Loucy (cell line): Measurements from ENCODE around the gene ATG16L1.

ENCODE experiments used
- H2AFZ ChIP-seq: fragments of 200-600 bp; sonication (generic); 2 replicates; pipeline ENCODE4 v1.6.0; 2016; ENCODE audit warnings: antibody characterized with exemption, mild to moderate bottlenecking, low read length, moderate library complexity
- H3F3A ChIP-seq: fragments of 200-600 bp; 2 replicates; pipeline ENCODE4 v1.6.0; 2016; ENCODE audit warnings: antibody characterized with exemption, low read depth, mild to moderate bottlenecking
- H3K27me3 ChIP-seq: fragments of 200-600 bp; sonication (generic); 2 replicates; pipeline ENCODE4 v1.6.1; 2014; ENCODE audit warnings: low read length, mild to moderate bottlenecking; ENCODE audit not compliant: insufficient read depth, poor library complexity, severe bottlenecking
- H3K36me3 ChIP-seq: fragments of 200-600 bp; sonication (generic); 2 replicates; pipeline ENCODE4 v1.6.1; 2016; ENCODE audit warnings: low read length; ENCODE audit not compliant: insufficient read depth
- H3K4me1 ChIP-seq: fragments of 200-600 bp; sonication (generic); 2 replicates; pipeline ENCODE4 v1.5.1; 2014; ENCODE audit warnings: low read length, mild to moderate bottlenecking; ENCODE audit not compliant: insufficient read depth, poor library complexity, severe bottlenecking
- H3K4me2 ChIP-seq: fragments of 200-600 bp; sonication (generic); 2 replicates; pipeline ENCODE4 v1.6.0; 2014; ENCODE audit warnings: antibody characterized with exemption, low read length, low read depth, mild to moderate bottlenecking; ENCODE audit not compliant: poor library complexity, severe bottlenecking
- H3K4me3 ChIP-seq: fragments of 200-600 bp; sonication (generic); 2 replicates; pipeline ENCODE4 v1.5.1; 2014; ENCODE audit warnings: low read length, mild to moderate bottlenecking, mixed read lengths; ENCODE audit not compliant: poor library complexity, severe bottlenecking
- H3K79me2 ChIP-seq: fragments of 200-600 bp; sonication (generic); 2 replicates; pipeline ENCODE4 v1.6.1; 2014; ENCODE audit warnings: low read length; ENCODE audit not compliant: insufficient read depth
- H3K9ac ChIP-seq: fragments of 200-600 bp; sonication (generic); 2 replicates; pipeline ENCODE4 v1.6.0; 2014; ENCODE audit warnings: mild to moderate bottlenecking, low read depth, low read length, moderate library complexity; ENCODE audit not compliant: poor library complexity, severe bottlenecking
- H3K9me2 ChIP-seq: fragments of 200-600 bp; sonication (generic); replicated peaks from 2 replicates; pipeline ENCODE4 v1.6.1; 2016; ENCODE audit warnings: low read depth, low read length, mixed read lengths
- H3K9me3 ChIP-seq: fragments of 200-600 bp; sonication (generic); 2 replicates; pipeline ENCODE4 v1.6.1; 2014; ENCODE audit warnings: mild to moderate bottlenecking, antibody characterized with exemption, low read length, low read depth; ENCODE audit not compliant: insufficient read depth
- H4K20me1 ChIP-seq: fragments of 200-600 bp; sonication (generic); 2 replicates; pipeline ENCODE4 v1.6.0; 2014; ENCODE audit warnings: antibody characterized with exemption, low read length, mild to moderate bottlenecking; ENCODE audit not compliant: insufficient read depth, poor library complexity, severe bottlenecking
- EZH2phosphoT487 ChIP-seq: fragments of 200-600 bp; IDR thresholded peaks from 2 replicates; pipeline ENCODE4 v1.6.1; 2018; ENCODE audit warnings: antibody characterized with exemption, mild to moderate bottlenecking, moderate library complexity, borderline replicate concordance
- TF ChIP-seq, protein P1 (sequence below): fragments of 200-600 bp; sonication (generic); conservative IDR thresholded peaks from 2 replicates; pipeline ENCODE4 v1.5.1; 2014; ENCODE audit warnings: mild to moderate bottlenecking, antibody characterized with exemption, low read length

Gene ATG16L1

DNA sequence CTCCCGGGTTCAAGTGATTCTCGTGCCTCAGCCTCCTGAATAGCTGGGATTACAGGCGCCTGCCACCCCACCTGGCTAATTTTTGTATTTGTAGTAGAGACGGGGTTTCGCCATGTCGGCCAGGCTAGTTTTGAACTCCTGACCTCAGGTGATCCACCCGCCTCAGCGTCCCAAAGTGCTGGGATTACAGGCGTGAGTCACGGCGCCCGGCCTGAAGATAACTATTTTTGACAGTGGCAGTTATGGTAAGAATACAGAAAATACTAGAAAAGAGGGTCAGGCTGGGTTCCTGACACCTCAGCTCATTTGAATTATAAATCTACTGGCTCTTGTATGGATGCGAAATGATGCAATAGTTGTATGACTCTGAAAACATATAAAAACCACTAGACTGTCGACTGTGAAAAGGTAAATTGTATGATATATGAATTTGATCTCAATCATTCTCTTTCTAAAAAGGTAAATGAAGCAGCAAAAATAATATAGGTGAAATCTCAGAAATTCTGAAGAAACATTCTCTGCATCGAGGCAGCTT lies 91.8 kb downstream of the ATG16L1 start:
- Histone ChIP-seq H3K4me3 (no peak overlapping the region), H3K9me3 (no peaks in the 10 kb centered on the region), H2AFZ (no peak overlapping the region), H3K9me2 (no peaks in the 10 kb centered on the region), H3K27me3 (no peaks in the 10 kb centered on the region), H3K36me3 (no peaks in the 10 kb centered on the region), H4K20me1 (no peaks in the 10 kb centered on the region), H3K4me2 (no peak overlapping the region), H3K9ac (no peak overlapping the region), H3K79me2 (no peaks in the 10 kb centered on the region), H3F3A (no peaks in the 10 kb centered on the region), H3K4me1 (peaks cover under 1% of the 10 kb centered on the region)
- TF ChIP-seq, protein P1, sequence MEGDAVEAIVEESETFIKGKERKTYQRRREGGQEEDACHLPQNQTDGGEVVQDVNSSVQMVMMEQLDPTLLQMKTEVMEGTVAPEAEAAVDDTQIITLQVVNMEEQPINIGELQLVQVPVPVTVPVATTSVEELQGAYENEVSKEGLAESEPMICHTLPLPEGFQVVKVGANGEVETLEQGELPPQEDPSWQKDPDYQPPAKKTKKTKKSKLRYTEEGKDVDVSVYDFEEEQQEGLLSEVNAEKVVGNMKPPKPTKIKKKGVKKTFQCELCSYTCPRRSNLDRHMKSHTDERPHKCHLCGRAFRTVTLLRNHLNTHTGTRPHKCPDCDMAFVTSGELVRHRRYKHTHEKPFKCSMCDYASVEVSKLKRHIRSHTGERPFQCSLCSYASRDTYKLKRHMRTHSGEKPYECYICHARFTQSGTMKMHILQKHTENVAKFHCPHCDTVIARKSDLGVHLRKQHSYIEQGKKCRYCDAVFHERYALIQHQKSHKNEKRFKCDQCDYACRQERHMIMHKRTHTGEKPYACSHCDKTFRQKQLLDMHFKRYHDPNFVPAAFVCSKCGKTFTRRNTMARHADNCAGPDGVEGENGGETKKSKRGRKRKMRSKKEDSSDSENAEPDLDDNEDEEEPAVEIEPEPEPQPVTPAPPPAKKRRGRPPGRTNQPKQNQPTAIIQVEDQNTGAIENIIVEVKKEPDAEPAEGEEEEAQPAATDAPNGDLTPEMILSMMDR = no peak
- no peak for TF ChIP-seq EZH2phosphoT487
